ENCODE data around the gene KBTBD7. TPM values are rescaled to one million over a fixed set of nuclear protein-coding genes. Genes with fewer than 3 reads are reported as not detected.

The KBTBD7 gene
- polyA plus RNA-seq, 4 donors, result 1.1 to 10.4 (median 3.0) TPM

DNA sequence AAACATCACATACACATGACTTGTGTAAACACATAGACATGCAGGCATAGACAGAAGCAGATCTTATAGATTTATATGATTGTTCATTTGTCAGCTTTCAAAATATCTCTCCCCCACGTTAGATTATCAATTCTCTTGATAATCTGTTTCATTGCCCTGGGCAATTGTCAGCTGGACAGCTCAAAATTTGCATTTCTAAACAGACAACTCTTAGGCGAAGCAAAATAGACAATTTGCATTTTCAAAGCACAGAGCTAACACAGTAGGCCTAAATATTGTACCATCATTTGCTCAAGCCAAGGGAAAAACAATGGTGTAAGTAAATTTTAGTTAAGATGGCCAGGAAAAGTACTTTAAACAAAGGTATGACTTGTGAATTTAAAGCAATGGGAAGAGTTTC lies 37.7 kb downstream of the KBTBD7 start:
- H3K9me3 ChIP-seq (ENCODE audit: control insufficient read depth in 2 of 2, insufficient read depth in 1 of 2, low read depth in 1 of 2, low read length in 1 of 2), result peaks cover 0 to 9% of the 10 kb centered on the region in 2 donors
- 58 to 70% (median 62%) methylated on average over 2 of the region's 2 CpGs for WGBS, 3 donors
- FAIRE-seq (no peak), DNase-seq (no peak)
- no peak overlapping the region for H3K4me3 ChIP-seq (ENCODE audit: low read depth in 1 of 3, low read length in 3 of 3)
- no peaks in the 10 kb centered on the region for H3K36me3 ChIP-seq (ENCODE audit: control insufficient read depth in 3 of 3, insufficient read depth in 2 of 3, low read depth in 1 of 3, low read length in 3 of 3)
- no peaks in the 10 kb centered on the region for H3K4me1 ChIP-seq (ENCODE audit: control insufficient read depth in 3 of 3, insufficient read depth in 2 of 3, low read depth in 1 of 3, low read length in 2 of 3)
- no peak overlapping the region for H3K27ac ChIP-seq (ENCODE audit: low read depth in 1 of 3, low read length in 2 of 3)
- H3K27me3 ChIP-seq (ENCODE audit: control insufficient read depth in 3 of 3, insufficient read depth in 3 of 3, low read length in 3 of 3), result no peaks in the 10 kb centered on the region

DNA sequence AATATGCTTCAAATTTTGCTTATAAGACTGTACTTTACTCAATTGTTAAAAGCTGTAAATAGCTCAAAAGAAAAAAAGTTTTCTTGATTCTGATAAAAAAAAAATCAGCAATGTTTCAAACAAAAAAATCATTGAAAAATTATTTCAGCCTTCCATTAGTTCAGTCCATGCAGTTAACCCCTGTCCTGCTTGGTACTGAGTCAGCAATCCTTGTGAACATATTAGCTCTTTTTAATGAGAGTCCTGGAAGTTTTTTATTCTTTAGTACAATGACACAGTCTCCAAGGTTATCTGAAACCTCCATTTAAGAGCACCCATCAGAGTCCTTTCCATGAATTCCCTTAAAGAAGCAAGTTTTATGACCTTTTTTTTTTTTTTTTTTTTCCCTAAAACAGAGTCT lies 40.3 kb downstream of the KBTBD7 start:
- Histone ChIP-seq H3K4me1 (ENCODE audit: control insufficient read depth in 3 of 3, insufficient read depth in 2 of 3, low read depth in 1 of 3, low read length in 2 of 3) (no peaks in the 10 kb centered on the region), H3K27ac (ENCODE audit: low read depth in 1 of 3, low read length in 2 of 3) (no peak overlapping the region), H3K9me3 (ENCODE audit: control insufficient read depth in 2 of 2, insufficient read depth in 1 of 2, low read depth in 1 of 2, low read length in 1 of 2) (peaks cover 4 to 28% of the 10 kb centered on the region in 2 donors), H3K36me3 (ENCODE audit: control insufficient read depth in 3 of 3, insufficient read depth in 2 of 3, low read depth in 1 of 3, low read length in 3 of 3) (no peaks in the 10 kb centered on the region), H3K4me3 (ENCODE audit: low read depth in 1 of 3, low read length in 3 of 3) (no peak overlapping the region), H3K27me3 (ENCODE audit: control insufficient read depth in 3 of 3, insufficient read depth in 3 of 3, low read length in 3 of 3) (no peaks in the 10 kb centered on the region)
- no peak for DNase-seq
- FAIRE-seq, result no peak

DNA sequence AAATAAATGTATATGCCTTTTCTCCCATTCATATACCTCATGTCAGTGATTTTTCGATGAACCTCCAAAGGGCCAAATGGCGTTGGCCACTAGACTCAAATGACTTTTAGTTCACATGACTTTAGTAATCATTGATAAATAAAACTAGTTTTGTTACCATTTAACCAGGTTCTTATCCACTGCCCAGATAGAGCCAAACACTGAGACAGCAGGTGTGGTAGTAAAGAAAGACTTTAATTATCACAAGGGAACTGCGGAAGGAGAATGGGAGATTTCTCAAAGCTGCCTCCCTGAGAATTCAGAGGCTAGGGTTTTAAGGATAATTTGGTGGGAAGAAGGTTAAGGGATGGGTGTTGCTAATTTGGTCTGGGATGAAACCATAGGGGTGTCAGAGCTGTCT lies 42.4 kb downstream of the KBTBD7 start:
- H3K9me3 ChIP-seq (ENCODE audit: control insufficient read depth in 2 of 2, insufficient read depth in 1 of 2, low read depth in 1 of 2, low read length in 1 of 2), result peaks cover 7 to 43% of the 10 kb centered on the region in 2 donors

DNA sequence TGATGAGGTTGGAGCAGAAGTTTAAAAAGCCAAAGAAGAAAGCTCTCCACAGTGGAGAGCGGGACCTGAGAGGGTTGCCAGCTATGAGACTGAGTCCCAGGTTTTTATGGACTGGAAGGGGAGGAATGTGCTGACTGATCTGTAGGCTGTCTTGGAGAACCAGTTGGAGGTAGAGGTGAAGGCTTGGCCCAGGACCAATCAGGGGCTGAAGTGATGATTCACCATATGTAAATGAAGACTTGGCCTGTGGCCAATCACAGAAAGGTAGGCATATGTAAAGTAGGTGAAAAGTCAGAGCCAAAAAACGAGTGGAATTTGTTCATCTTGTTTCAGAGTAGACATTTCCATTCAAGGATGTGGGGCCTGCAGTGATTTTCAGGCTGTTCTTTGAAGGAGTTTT lies 44.3 kb downstream of the KBTBD7 start:
- WGBS, 3 donors, result 75 to 83% (median 81%) methylated on average over 2 of the region's 2 CpGs
- no peak overlapping the region for H3K4me3 ChIP-seq (ENCODE audit: low read depth in 1 of 3, low read length in 3 of 3)
- H3K27ac ChIP-seq (ENCODE audit: low read depth in 1 of 3, low read length in 2 of 3), result no peak overlapping the region
- no peaks in the 10 kb centered on the region for H3K4me1 ChIP-seq (ENCODE audit: control insufficient read depth in 3 of 3, insufficient read depth in 2 of 3, low read depth in 1 of 3, low read length in 2 of 3)
- H3K36me3 ChIP-seq (ENCODE audit: control insufficient read depth in 3 of 3, insufficient read depth in 2 of 3, low read depth in 1 of 3, low read length in 3 of 3), result no peaks in the 10 kb centered on the region
- no peaks in the 10 kb centered on the region for H3K27me3 ChIP-seq (ENCODE audit: control insufficient read depth in 3 of 3, insufficient read depth in 3 of 3, low read length in 3 of 3)
- no peak for FAIRE-seq
- no peak for DNase-seq
- peaks cover 7 to 46% of the 10 kb centered on the region in 2 donors for H3K9me3 ChIP-seq (ENCODE audit: control insufficient read depth in 2 of 2, insufficient read depth in 1 of 2, low read depth in 1 of 2, low read length in 1 of 2)

More for the DNA sequence above, 42.4 kb downstream of the KBTBD7 start:
- H3K4me1 ChIP-seq (ENCODE audit: control insufficient read depth in 3 of 3, insufficient read depth in 2 of 3, low read depth in 1 of 3, low read length in 2 of 3), result no peaks in the 10 kb centered on the region
- no peak overlapping the region for H3K27ac ChIP-seq (ENCODE audit: low read depth in 1 of 3, low read length in 2 of 3)
- no peak overlapping the region for H3K4me3 ChIP-seq (ENCODE audit: low read depth in 1 of 3, low read length in 3 of 3)
- no peak for FAIRE-seq
- no peaks in the 10 kb centered on the region for H3K36me3 ChIP-seq (ENCODE audit: control insufficient read depth in 3 of 3, insufficient read depth in 2 of 3, low read depth in 1 of 3, low read length in 3 of 3)
- no peaks in the 10 kb centered on the region for H3K27me3 ChIP-seq (ENCODE audit: control insufficient read depth in 3 of 3, insufficient read depth in 3 of 3, low read length in 3 of 3)
- WGBS, 3 donors, result 96% methylated on average over 3 of the region's 3 CpGs
- DNase-seq, result no peak

DNA sequence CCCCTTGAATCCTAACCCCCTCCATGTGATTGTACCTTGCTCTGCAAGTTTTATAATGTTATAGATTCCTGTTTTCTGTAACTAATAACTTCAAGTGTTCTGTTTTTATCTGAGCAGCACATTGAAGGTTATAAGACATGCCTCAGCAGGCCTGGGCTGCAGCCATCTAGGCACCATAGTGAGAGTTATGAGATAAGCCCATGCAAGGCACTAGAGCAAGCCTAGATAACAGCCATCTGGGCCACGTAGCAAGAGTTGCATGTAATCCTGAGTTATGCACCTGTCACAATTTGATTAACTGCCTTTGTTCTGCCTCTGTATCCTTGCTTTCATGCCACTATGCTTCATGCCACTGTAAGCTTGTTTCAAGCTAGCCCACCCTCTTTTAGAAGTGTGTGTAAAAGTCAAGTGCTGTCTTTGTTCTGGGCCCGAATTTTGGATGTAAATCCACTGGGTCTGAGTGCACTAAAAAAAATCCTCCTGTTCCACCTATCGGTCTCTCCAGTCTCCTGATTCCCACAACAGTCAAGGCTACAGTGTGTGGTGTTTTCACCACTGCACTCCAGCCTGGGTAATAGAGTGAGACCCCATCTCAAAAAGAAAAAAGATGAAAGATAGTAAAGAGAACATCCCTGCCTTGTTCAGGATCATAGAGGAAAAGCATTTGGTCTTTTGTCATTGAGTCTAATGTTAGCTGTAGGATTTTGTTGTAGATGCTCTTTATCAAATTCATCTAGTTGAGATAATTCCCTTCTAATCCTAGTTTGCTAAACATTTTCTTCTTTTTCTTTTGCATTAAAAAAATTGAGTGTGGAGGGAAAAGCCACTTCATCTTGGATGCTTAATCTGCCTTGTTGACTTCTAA lies 45.7 kb downstream of the KBTBD7 start:
- WGBS, 3 donors, result 79 to 87% (median 86%) methylated on average over 3 of the region's 3 CpGs
- H3K4me3 ChIP-seq (ENCODE audit: low read depth in 1 of 3, low read length in 3 of 3), result no peak overlapping the region
- no peak for FAIRE-seq
- H3K27ac ChIP-seq (ENCODE audit: low read depth in 1 of 3, low read length in 2 of 3), result no peak overlapping the region
- no peaks in the 10 kb centered on the region for H3K36me3 ChIP-seq (ENCODE audit: control insufficient read depth in 3 of 3, insufficient read depth in 2 of 3, low read depth in 1 of 3, low read length in 3 of 3)
- H3K27me3 ChIP-seq (ENCODE audit: control insufficient read depth in 3 of 3, insufficient read depth in 3 of 3, low read length in 3 of 3), result no peaks in the 10 kb centered on the region
- no peak for DNase-seq
- H3K4me1 ChIP-seq (ENCODE audit: control insufficient read depth in 3 of 3, insufficient read depth in 2 of 3, low read depth in 1 of 3, low read length in 2 of 3), result no peaks in the 10 kb centered on the region
- peaks cover 7 to 46% of the 10 kb centered on the region in 2 donors for H3K9me3 ChIP-seq (ENCODE audit: control insufficient read depth in 2 of 2, insufficient read depth in 1 of 2, low read depth in 1 of 2, low read length in 1 of 2)

DNA sequence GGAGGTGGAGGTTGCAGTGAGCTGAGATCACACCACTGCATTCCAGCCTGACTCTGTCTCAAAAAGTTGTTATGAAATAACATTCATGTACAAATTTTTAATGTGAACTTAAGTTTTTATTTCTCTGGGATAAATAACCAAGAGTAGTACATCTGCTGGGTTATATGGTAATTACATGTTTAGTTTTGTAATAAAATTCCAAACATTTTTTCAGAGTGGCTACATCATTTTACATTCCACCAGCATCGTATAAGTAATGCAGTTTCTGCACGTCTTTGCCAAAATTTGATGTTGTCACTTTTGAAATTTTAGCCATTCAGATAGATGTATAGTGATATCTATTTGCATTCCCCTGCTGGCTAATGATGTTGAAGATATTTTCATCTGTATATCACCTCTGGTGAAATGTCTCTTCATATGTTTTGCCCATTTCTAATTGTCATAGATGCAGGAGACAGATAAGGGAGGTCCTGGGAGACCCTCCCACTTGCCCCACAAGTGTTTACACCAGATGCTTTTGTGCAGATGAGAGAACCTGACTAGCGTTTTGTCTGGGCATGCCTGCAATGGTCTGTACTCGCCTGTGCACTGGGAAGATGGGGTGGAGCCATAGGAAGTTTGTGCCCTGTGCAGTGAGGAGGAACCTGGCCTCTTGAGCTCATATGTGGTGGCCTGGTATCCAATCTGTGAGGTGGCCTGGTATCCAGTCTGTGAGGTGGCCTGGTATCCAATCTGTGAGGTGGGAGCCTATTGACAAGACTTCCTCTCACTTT lies 49.0 kb downstream of the KBTBD7 start:
- no peak overlapping the region for H3K4me3 ChIP-seq (ENCODE audit: low read depth in 1 of 3, low read length in 3 of 3)
- WGBS, 3 donors, result 78 to 93% (median 90%) methylated on average over 4 of the region's 4 CpGs
- H3K36me3 ChIP-seq (ENCODE audit: control insufficient read depth in 3 of 3, insufficient read depth in 2 of 3, low read depth in 1 of 3, low read length in 3 of 3), result no peaks in the 10 kb centered on the region
- H3K9me3 ChIP-seq (ENCODE audit: control insufficient read depth in 2 of 2, insufficient read depth in 1 of 2, low read depth in 1 of 2, low read length in 1 of 2), result peaks cover 7 to 31% of the 10 kb centered on the region in 2 donors
- no peaks in the 10 kb centered on the region for H3K4me1 ChIP-seq (ENCODE audit: control insufficient read depth in 3 of 3, insufficient read depth in 2 of 3, low read depth in 1 of 3, low read length in 2 of 3)
- H3K27me3 ChIP-seq (ENCODE audit: control insufficient read depth in 3 of 3, insufficient read depth in 3 of 3, low read length in 3 of 3), result no peaks in the 10 kb centered on the region
- H3K27ac ChIP-seq (ENCODE audit: low read depth in 1 of 3, low read length in 2 of 3), result no peak overlapping the region
- FAIRE-seq, result no peak
- no peak for DNase-seq

DNA sequence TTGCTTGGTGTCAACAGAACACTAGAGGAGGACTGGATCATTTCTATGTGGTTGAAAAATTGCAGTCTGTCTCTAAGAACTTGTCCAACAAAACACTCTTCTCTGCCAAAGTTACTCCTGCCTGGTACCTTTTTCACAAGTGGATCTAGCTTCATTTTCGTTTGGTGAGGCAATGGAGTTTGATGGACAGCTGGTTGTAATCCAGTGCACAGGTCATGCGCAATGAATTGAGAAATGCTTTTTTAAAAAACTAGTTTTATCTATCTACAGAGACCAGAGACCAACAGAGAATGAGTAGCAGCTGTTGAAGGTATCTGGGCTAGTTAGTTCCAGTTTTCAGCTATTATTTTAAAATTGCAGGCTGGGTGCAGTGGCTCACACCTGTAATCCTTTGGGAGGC lies 49.8 kb downstream of the KBTBD7 start:
- H3K27ac ChIP-seq (ENCODE audit: low read depth in 1 of 3, low read length in 2 of 3), result no peak overlapping the region
- FAIRE-seq (no peak), DNase-seq (no peak)
- H3K9me3 ChIP-seq (ENCODE audit: control insufficient read depth in 2 of 2, insufficient read depth in 1 of 2, low read depth in 1 of 2, low read length in 1 of 2), result peaks cover 4 to 23% of the 10 kb centered on the region in 2 donors
- H3K36me3 ChIP-seq (ENCODE audit: control insufficient read depth in 3 of 3, insufficient read depth in 2 of 3, low read depth in 1 of 3, low read length in 3 of 3), result no peaks in the 10 kb centered on the region
- 74 to 88% (median 76%) methylated on average over 2 of the region's 2 CpGs for WGBS, 3 donors
- H3K4me1 ChIP-seq (ENCODE audit: control insufficient read depth in 3 of 3, insufficient read depth in 2 of 3, low read depth in 1 of 3, low read length in 2 of 3), result no peaks in the 10 kb centered on the region
- H3K4me3 ChIP-seq (ENCODE audit: low read depth in 1 of 3, low read length in 3 of 3), result no peak overlapping the region
- no peaks in the 10 kb centered on the region for H3K27me3 ChIP-seq (ENCODE audit: control insufficient read depth in 3 of 3, insufficient read depth in 3 of 3, low read length in 3 of 3)
